Caco-2 (cell line): ENCODE data around the gene INPP4A. TPM values are rescaled to one million over a fixed set of nuclear protein-coding genes. Genes with fewer than 3 reads are reported as not detected.

Experiments used
- BruUV-seq: library from RNA; stranded (reverse); fragments of 400-500 nt; replicated peaks from 2 replicates; lab custom pipeline; 2021; lab: Mats Ljungman, UMichigan
- CTCF ChIA-PET: fragments of 300-600 bp; sonication (Branson Sonifier 250); formaldehyde crosslinking; loops from one replicate; lab custom pipeline; 2022; ENCODE audit warnings: antibody characterized with exemption; lab: Charles Lee
- POLR2A ChIA-PET: fragments of 300-600 bp; sonication (Branson Sonifier 250); formaldehyde crosslinking; loops from one replicate; lab custom pipeline; 2022; ENCODE audit warnings: antibody characterized with exemption; lab: Charles Lee
- DNase-seq, 2 experiments: peaks; one replicate each; pipeline versions ENCODE4 v3.0.0 to v3.0.0-alpha.2; 2020 to 2022
- H3K27me3 ChIP-seq: replicated peaks from 2 replicates; pipeline ENCODE4 v1.6.0; 2011; ENCODE audit warnings: low read length; ENCODE audit not compliant: control insufficient read depth, insufficient read depth
- H3K36me3 ChIP-seq: 2 replicates; pipeline ENCODE4 v1.5.1; 2011; ENCODE audit warnings: low read length; ENCODE audit not compliant: control insufficient read depth, insufficient read depth
- H3K4me1 ChIP-seq: fragments of 250-450 bp; sonication (Bioruptor Pico); 2 replicates; pipeline ENCODE4 v1.5.1; 2020; ENCODE audit warnings: mild to moderate bottlenecking
- H3K4me3 ChIP-seq: 2 replicates; pipeline ENCODE4 v1.5.1; 2011; ENCODE audit warnings: low read depth, mild to moderate bottlenecking, control low read depth, low read length
- H3K9me3 ChIP-seq: fragments of 250-450 bp; sonication (Bioruptor Pico); 2 replicates; pipeline ENCODE4 v1.5.1; 2020; ENCODE audit warnings: mild to moderate bottlenecking, moderate library complexity
- H3K27ac Mint-ChIP-seq: one replicate; pipeline ENCODE4 v1.8.0; 2022; ENCODE audit warnings: mixed read lengths; ENCODE audit not compliant: unreplicated experiment
- H3K27me3 Mint-ChIP-seq: one replicate; pipeline ENCODE4 v1.8.0; 2022; ENCODE audit warnings: mixed read lengths; ENCODE audit not compliant: insufficient read depth, unreplicated experiment
- H3K36me3 Mint-ChIP-seq: one replicate; pipeline ENCODE4 v1.8.0; 2022; ENCODE audit warnings: mild to moderate bottlenecking, mixed read lengths; ENCODE audit not compliant: insufficient read depth, unreplicated experiment
- H3K4me1 Mint-ChIP-seq: one replicate; pipeline ENCODE4 v1.8.0; 2022; ENCODE audit warnings: low read depth, mixed read lengths; ENCODE audit not compliant: unreplicated experiment
- H3K4me3 Mint-ChIP-seq: one replicate; pipeline ENCODE4 v1.8.0; 2022; ENCODE audit warnings: mild to moderate bottlenecking, moderate library complexity, mixed read lengths; ENCODE audit not compliant: unreplicated experiment
- H3K9me3 Mint-ChIP-seq: one replicate; pipeline ENCODE4 v1.8.0; 2022; ENCODE audit warnings: mixed read lengths; ENCODE audit not compliant: unreplicated experiment
- CTCF ChIP-seq, 2 experiments: fragments of 200-600 bp in 1 of 2; IDR thresholded peaks; 1 replicate in 1 of 2; 2 replicates in 1 of 2; pipeline versions ENCODE4 v1.5.1 to v1.8.0; 2011 to 2022; ENCODE audit warnings: antibody characterized with exemption in 1 of 2, control low read depth in 1 of 2, inconsistent platforms in 1 of 2, low read depth in 1 of 2, low read length in 1 of 2, mild to moderate bottlenecking in 1 of 2, moderate library complexity in 1 of 2; ENCODE audit not compliant: insufficient read depth in 1 of 2, severe bottlenecking in 1 of 2, unreplicated experiment in 1 of 2
- intact Hi-C: fragments of 100-400 bp; cut with micrococcal nuclease; formaldehyde crosslinking; loops from one replicate; pipeline ENCODE4 v1.10.0; 2022; ENCODE audit not compliant: unreplicated experiment
- total RNA-seq: library from RNA; stranded (reverse); gene quantifications from 2 replicates; pipeline ENCODE4 v1.2.3, GENCODE V29; 2022

INPP4A gene
- total RNA-seq, 1 experiment from 2014 or later = 26.3 TPM

GRCh38 chr2:98422449-98422848, 22.2 kb upstream of the INPP4A start:
- DNase-seq = no peak
- Histone ChIP-seq H3K4me3 (no peak overlapping the region), H3K9me3 (peaks cover 16% of the 10 kb centered on the region), H3K4me1 (no peaks in the 10 kb centered on the region), H3K27me3 (no peaks in the 10 kb centered on the region), H3K36me3 (no peaks in the 10 kb centered on the region)
- POLR2A ChIA-PET = no interaction called here
- CTCF ChIA-PET = no interaction called here
- intact Hi-C loops = no loop called here
- Mint-ChIP-seq H3K27me3 (no peaks in the 10 kb centered on the region), H3K4me3 (no peak overlapping the region), H3K4me1 (no peaks in the 10 kb centered on the region), H3K9me3 (peaks cover 26% of the 10 kb centered on the region), H3K36me3 (no peaks in the 10 kb centered on the region), H3K27ac (no peak overlapping the region)
- BruUV-seq = no TSS peak
- no peak for TF ChIP-seq CTCF (IDR thresholded peaks at IDR 0.05; ENCODE audit: insufficient read depth in 1 of 2, low read depth in 1 of 2, low read length in 1 of 2, severe bottlenecking in 1 of 2, unreplicated experiment in 1 of 2)

GRCh38 chr2:98426771-98427170, 17.9 kb upstream of the INPP4A start:
- H3K4me1 ChIP-seq = no peaks in the 10 kb centered on the region
- no TSS peak for BruUV-seq
- Mint-ChIP-seq H3K4me1 (no peaks in the 10 kb centered on the region), H3K9me3 (peaks cover 20% of the 10 kb centered on the region), H3K36me3 (no peaks in the 10 kb centered on the region), H3K27ac (no peak overlapping the region), H3K4me3 (no peak overlapping the region), H3K27me3 (peaks cover 4% of the 10 kb centered on the region)
- CTCF ChIA-PET = no interaction called here
- DNase-seq = no peak
- H3K27me3 ChIP-seq = no peaks in the 10 kb centered on the region
- H3K36me3 ChIP-seq = no peaks in the 10 kb centered on the region
- H3K4me3 ChIP-seq = no peak overlapping the region
- TF ChIP-seq CTCF (IDR thresholded peaks at IDR 0.05; ENCODE audit: insufficient read depth in 1 of 2, low read depth in 1 of 2, low read length in 1 of 2, severe bottlenecking in 1 of 2, unreplicated experiment in 1 of 2) = no peak
- H3K9me3 ChIP-seq = peaks cover 21% of the 10 kb centered on the region
- POLR2A ChIA-PET = no interaction called here
- intact Hi-C loops = no loop called here

- intact Hi-C loops = no loop called here
- Mint-ChIP-seq H3K4me3 (no peak overlapping the region), H3K27ac (no peak overlapping the region), H3K9me3 (peaks cover 25% of the 10 kb centered on the region), H3K4me1 (peaks cover 8% of the 10 kb centered on the region), H3K36me3 (peaks cover 11% of the 10 kb centered on the region), H3K27me3 (peaks cover 4% of the 10 kb centered on the region)
- H3K36me3 ChIP-seq = no peaks in the 10 kb centered on the region
- ChIA-PET CTCF (no interaction called here), POLR2A (no interaction called here)
- no peaks in the 10 kb centered on the region; the same call in 1 of the 2 replicates for H3K4me1 ChIP-seq
- no peak overlapping the region for H3K4me3 ChIP-seq
- TF ChIP-seq CTCF (IDR thresholded peaks at IDR 0.05; ENCODE audit: insufficient read depth in 1 of 2, low read depth in 1 of 2, low read length in 1 of 2, severe bottlenecking in 1 of 2, unreplicated experiment in 1 of 2) = no peak
- H3K9me3 ChIP-seq = peaks cover 23% of the 10 kb centered on the region
- no peaks in the 10 kb centered on the region for H3K27me3 ChIP-seq
- DNase-seq = no peak
- no TSS peak for BruUV-seq
Observed at GRCh38 chr2:98432145-98432544, 12.5 kb upstream of the INPP4A start.
